K562 (cell line): ENCODE measurements around the gene GALNT18. TPM values are rescaled to one million over a fixed set of nuclear protein-coding genes. Genes with fewer than 3 reads are reported as not detected.
A peak's percentile ranks its signal among the peaks of the same experiment; 100 is the strongest.

Source experiments
- ATAC-seq: fragments of 200-7000 bp; cut with Tn5 transposase; 3 replicates; pipeline ENCODE4 v1.9.1; 2020; ENCODE audit warnings: moderate library complexity
- BruUV-seq: library from RNA; stranded (reverse); fragments of 400-500 nt; replicated peaks from 2 replicates; lab custom pipeline; 2021; lab: Mats Ljungman, UMichigan
- CTCF ChIA-PET: fragments of 300-600 bp; formaldehyde crosslinking; extraction: SDS; loops from one replicate; lab custom pipeline; 2021; ENCODE audit warnings: low intra/inter-chr PET ratio; lab: Yijun Ruan, JAX
- POLR2A ChIA-PET: fragments of 300-600, 350-650 bp; sonication (Branson Sonifier 250); formaldehyde crosslinking; extraction: SDS; loops from one replicate; lab custom pipeline; 2021; ENCODE audit warnings: antibody characterized with exemption, inconsistent platforms; lab: Yijun Ruan, JAX
- DNase-seq, 4 experiments: peaks; one replicate each; pipeline versions ENCODE4 v3.0.0 to v3.0.0-alpha.2; 2011 to 2018; ENCODE audit warnings: low spot score in 3 of 4, mixed read lengths in 3 of 4; ENCODE audit errors: extremely low read depth in 1 of 4
- FAIRE-seq: peaks from 2 replicates; lab custom pipeline; 2011; peaks lifted over from hg19 to GRCh38; lab: Jason Lieb, UNC
- H2AFZ ChIP-seq: 2 replicates; pipeline ENCODE4 v1.6.0; 2011; ENCODE audit warnings: low read depth, low read length, control low read depth, inconsistent platforms
- H3K27ac ChIP-seq: fragments of 200-600 bp; 3 replicates; pipeline ENCODE4 v1.8.0; 2011; ENCODE audit warnings: low read depth, mild to moderate bottlenecking, control low read depth, inconsistent platforms, low read length, moderate library complexity, mixed read lengths; ENCODE audit errors: extremely low read depth
- H3K27me3 ChIP-seq, 2 experiments: fragments of 300-600 bp in 1 of 2; 2 replicates in 1 of 2; 3 replicates in 1 of 2; pipeline versions ENCODE4 v1.6.0 to v1.8.0; 2011; ENCODE audit warnings: inconsistent platforms in 2 of 2, low read length in 2 of 2, mild to moderate bottlenecking in 1 of 2, mixed read lengths in 1 of 2, moderate library complexity in 1 of 2; ENCODE audit not compliant: control insufficient read depth in 2 of 2, insufficient read depth in 2 of 2
- H3K36me3 ChIP-seq: fragments of 300-600 bp; 3 replicates; pipeline ENCODE4 v1.8.0; 2011; ENCODE audit warnings: mild to moderate bottlenecking, low read length, inconsistent platforms; ENCODE audit not compliant: control insufficient read depth, insufficient read depth
- H3K4me1 ChIP-seq, 2 experiments: fragments of 200-600 bp in 1 of 2; replicated peaks in 1 of 2; 2 replicates in 1 of 2; 3 replicates in 1 of 2; pipeline versions ENCODE4 v1.5.1 to v1.8.0; 2011; ENCODE audit warnings: inconsistent platforms in 2 of 2, low read length in 2 of 2, mild to moderate bottlenecking in 1 of 2, mixed read lengths in 1 of 2, moderate library complexity in 1 of 2; ENCODE audit not compliant: control insufficient read depth in 2 of 2, insufficient read depth in 2 of 2
- H3K4me2 ChIP-seq: 2 replicates; pipeline ENCODE4 v1.6.1; 2011; ENCODE audit warnings: low read length, control low read depth, inconsistent platforms, mixed read lengths; ENCODE audit not compliant: insufficient read depth
- H3K4me3 ChIP-seq: fragments of 200-600 bp; sonication (generic), shearing (Covaris generic); 2 replicates; pipeline ENCODE4 v1.5.1; 2016; ENCODE audit warnings: control low read depth, inconsistent platforms
- H3K79me2 ChIP-seq: fragments of 200-600 bp; 3 replicates; pipeline ENCODE4 v1.8.0; 2011; ENCODE audit warnings: low read length, inconsistent platforms; ENCODE audit not compliant: control insufficient read depth, insufficient read depth
- H3K9ac ChIP-seq, 2 experiments: 2 replicates each; pipeline versions ENCODE4 v1.6.0 to v1.6.1; 2011; ENCODE audit warnings: low read depth in 2 of 2, low read length in 2 of 2, control low read depth in 1 of 2, inconsistent platforms in 1 of 2, mild to moderate bottlenecking in 1 of 2, mixed read lengths in 1 of 2; ENCODE audit not compliant: insufficient read depth in 1 of 2
- H3K9me1 ChIP-seq: one replicate; pipeline ENCODE4 v1.6.0; 2011; ENCODE audit warnings: inconsistent platforms, mild to moderate bottlenecking, low read length, moderate library complexity; ENCODE audit not compliant: control insufficient read depth, insufficient read depth
- H3K9me3 ChIP-seq: replicated peaks from 2 replicates; pipeline ENCODE4 v1.5.1; 2011; ENCODE audit warnings: low read depth, low read length, inconsistent platforms; ENCODE audit not compliant: control insufficient read depth, insufficient read depth
- H4K20me1 ChIP-seq: replicated peaks from 2 replicates; pipeline ENCODE4 v1.6.1; 2011; ENCODE audit warnings: low read length, inconsistent platforms, mixed read lengths; ENCODE audit not compliant: control insufficient read depth, insufficient read depth
- CREBBP ChIP-seq: IDR thresholded peaks from one replicate; pipeline ENCODE4 v1.6.1; 2012; ENCODE audit warnings: low read depth, mild to moderate bottlenecking, control low read depth, inconsistent platforms, low read length
- FOSL1 ChIP-seq: fragments of 200-800 bp; sonication (Bioruptor generic); conservative IDR thresholded peaks from 2 replicates; pipeline ENCODE4 v1.6.1; 2016; ENCODE audit warnings: missing genetic modification characterization, missing compliant biosample characterization
- HLTF ChIP-seq: fragments of 450-650 bp; IDR thresholded peaks from 2 replicates; pipeline ENCODE4 v1.6.1; 2016
- KDM1A ChIP-seq, 2 experiments: fragments of 450-650 bp; IDR thresholded peaks; 2 replicates each; pipeline ENCODE4 v1.6.1; 2016; ENCODE audit warnings: mild to moderate bottlenecking in 2 of 2
- SMAD4 ChIP-seq: fragments of 250-450 bp; sonication (Bioruptor Pico); conservative IDR thresholded peaks from 2 replicates; pipeline ENCODE4 v1.8.0; 2021; ENCODE audit warnings: inconsistent platforms, mild to moderate bottlenecking, moderate library complexity
- SPI1 ChIP-seq: IDR thresholded peaks from 2 replicates; pipeline ENCODE4 v1.6.1; 2011; ENCODE audit warnings: low read depth, low read length, control low read depth, borderline replicate concordance
- SRF ChIP-seq, 2 experiments: fragments of 250-450, 450-650 bp in 1 of 2; sonication (Bioruptor Pico) in 1 of 2; sonication (generic) in 1 of 2; formaldehyde crosslinking; IDR thresholded peaks; 2 replicates each; pipeline versions ENCODE4 v1.5.0 to v1.5.1; 2020 to 2022; ENCODE audit warnings: mild to moderate bottlenecking in 1 of 2, missing genetic modification reagents in 1 of 2
- ZBTB17 ChIP-seq: fragments of 450-650 bp; formaldehyde crosslinking; IDR thresholded peaks from 2 replicates; pipeline ENCODE4 v1.4.0; 2020; ENCODE audit warnings: mild to moderate bottlenecking
- ZNF668 ChIP-seq: fragments of 250-450 bp; sonication (Bioruptor Pico); IDR thresholded peaks from 2 replicates; pipeline ENCODE4 v1.8.0; 2022; ENCODE audit warnings: mild to moderate bottlenecking, inconsistent platforms
- WGBS: fragments of 100-300 bp; shearing (Covaris generic); methylation state at CpG from one replicate; pipeline ENCODE4 v1.1.6; 2016; ENCODE audit warnings: low coverage, mixed read lengths; ENCODE audit not compliant: insufficient coverage; ENCODE audit errors: missing lambda C conversion rate; 5-methylcytosine and 5-hydroxymethylcytosine counted together
- in situ Hi-C: fragments of 300-500 bp; cut with MboI; formaldehyde crosslinking; loops from 4 replicates; pipeline ENCODE4 v1.15.0; 2018; ENCODE audit warnings: inconsistent platforms, mixed read lengths
- intact Hi-C: fragments of 100-400 bp; cut with micrococcal nuclease; formaldehyde crosslinking; loops from 2 replicates; pipeline ENCODE4 v1.14.2; 2022
- polyA plus RNA-seq, 8 experiments: library from polyadenylated mRNA; depleted of rRNA in 4 of 8; stranded (reverse) in 5 of 8; unstranded in 3 of 8; fragments of >200 nt; fragmentation: Nextera tagmentation in 2 of 8; fragmentation: Illumina TruSeq in 1 of 8; extraction: Ambion mirVana in 2 of 8; extraction: Trizol in 1 of 8; gene quantifications; 2 replicates each; pipeline versions ENCODE4 v1.2.1 to v1.2.3, GENCODE V29; 2011 to 2014; ENCODE audit warnings: inconsistent platforms in 1 of 8, missing spikeins in 1 of 8
- total RNA-seq, 7 experiments: library from RNA; depleted of rRNA in 6 of 7; stranded (reverse); fragments of >200 nt in 6 of 7; fragmentation: Illumina TruSeq in 2 of 7; extraction: Trizol in 2 of 7; gene quantifications; 2 replicates each; pipeline versions ENCODE4 v1.2.1 to v1.2.3, GENCODE V29; 2011 to 2021; ENCODE audit warnings: low replicate concordance in 1 of 7

The GALNT18 gene
- total and polyA plus RNA-seq, 9 of the 15 experiments (the other 6 are each of a cell fraction or from before 2014, with no cell fraction given), result not detected

- no peak overlapping the region for H3K4me3 ChIP-seq
- H2AFZ ChIP-seq, result no peak overlapping the region
- TF ChIP-seq SPI1, result peak; percentile 92
- TF ChIP-seq CREBBP, result no peak
- TF ChIP-seq FOSL1 (tag), result no peak
- TF ChIP-seq ZBTB17 (CRISPR knock-in tag), result no peak
- no peaks in the 10 kb centered on the region for H3K4me1 ChIP-seq
- BruUV-seq, result no TSS peak
- ChIA-PET CTCF (no interaction called here), POLR2A (no interaction called here)
- H3K36me3 ChIP-seq, result no peaks in the 10 kb centered on the region
- no peaks in the 10 kb centered on the region for H3K9me3 ChIP-seq
- H4K20me1 ChIP-seq, result no peaks in the 10 kb centered on the region
- no peak overlapping the region for H3K4me2 ChIP-seq
- FAIRE-seq, result no peak
- no peak overlapping the region for H3K27ac ChIP-seq
- in situ Hi-C loops, result no loop called here
- intact Hi-C loops, result no loop called here
- WGBS, result 3% methylated on average over 3 of the region's 3 CpGs
- no peak overlapping the region for H3K9ac ChIP-seq
- no peak for DNase-seq
- ATAC-seq, result no peak
- H3K9me1 ChIP-seq, result no peaks in the 10 kb centered on the region
- H3K79me2 ChIP-seq, result no peaks in the 10 kb centered on the region
- no peaks in the 10 kb centered on the region for H3K27me3 ChIP-seq
Measured at GRCh38 chr11:11311169-11311568, 310.6 kb downstream of the GALNT18 start.

GRCh38 chr11:11309906-11310305 lies 311.9 kb downstream of the GALNT18 start:
- Histone ChIP-seq H3K9ac (no peak overlapping the region), H3K9me1 (no peaks in the 10 kb centered on the region), H3K9me3 (no peaks in the 10 kb centered on the region), H3K4me1 (no peaks in the 10 kb centered on the region), H3K79me2 (no peaks in the 10 kb centered on the region), H3K27me3 (no peaks in the 10 kb centered on the region), H3K36me3 (no peaks in the 10 kb centered on the region), H3K4me2 (no peak overlapping the region), H2AFZ (no peak overlapping the region), H3K4me3 (no peak overlapping the region), H4K20me1 (no peaks in the 10 kb centered on the region), H3K27ac (no peak overlapping the region)
- no peak for TF ChIP-seq KDM1A (IDR thresholded peaks at IDR 0.05)
- TF ChIP-seq HLTF, result no peak
- no peak for TF ChIP-seq SMAD4 (CRISPR knock-in tag)
- TF ChIP-seq SRF (CRISPR knock-in tag; IDR thresholded peaks at IDR 0.05), result no peak
- TF ChIP-seq ZNF668, result no peak
- TF ChIP-seq SPI1, result peak; percentile 80
- DNase-seq, result no peak
- ChIA-PET POLR2A (no interaction called here), CTCF (no interaction called here)
- in situ Hi-C loops (no loop called here), intact Hi-C loops (no loop called here)
- no peak for ATAC-seq
- 0% methylated on average over 2 of the region's 2 CpGs for WGBS
- BruUV-seq, result no TSS peak
- no peak for FAIRE-seq
